GM21825 (cell line): ENCODE measurements around the gene TSPAN3.

ENCODE experiments used
- ATAC-seq: cut with Tn5 transposase; IDR thresholded peaks from one replicate; pipeline ENCODE4 v1.9.1; 2021; ENCODE audit warnings: mild to moderate bottlenecking, moderate library complexity; ENCODE audit not compliant: unreplicated experiment

Gene TSPAN3

DNA sequence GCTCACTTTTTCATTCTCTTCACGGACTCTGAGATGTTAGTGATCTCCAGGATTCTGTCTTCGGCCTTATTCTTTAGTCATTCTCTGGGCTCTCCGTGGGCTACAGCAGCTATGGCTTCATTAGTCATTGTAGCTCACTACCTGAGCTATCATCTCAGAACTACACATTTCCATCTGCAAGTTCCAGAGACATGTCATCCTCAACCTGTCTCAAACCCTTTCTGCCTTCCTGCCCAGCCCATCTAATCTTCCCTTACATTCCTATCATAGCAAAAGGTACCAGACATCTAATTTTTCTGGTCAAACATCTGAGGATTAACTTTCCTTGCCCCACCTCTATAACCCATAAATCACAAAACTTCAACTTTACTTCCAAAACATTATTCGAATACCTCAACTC lies 13.2 kb downstream of the TSPAN3 start:
- ATAC-seq, result no peak

DNA sequence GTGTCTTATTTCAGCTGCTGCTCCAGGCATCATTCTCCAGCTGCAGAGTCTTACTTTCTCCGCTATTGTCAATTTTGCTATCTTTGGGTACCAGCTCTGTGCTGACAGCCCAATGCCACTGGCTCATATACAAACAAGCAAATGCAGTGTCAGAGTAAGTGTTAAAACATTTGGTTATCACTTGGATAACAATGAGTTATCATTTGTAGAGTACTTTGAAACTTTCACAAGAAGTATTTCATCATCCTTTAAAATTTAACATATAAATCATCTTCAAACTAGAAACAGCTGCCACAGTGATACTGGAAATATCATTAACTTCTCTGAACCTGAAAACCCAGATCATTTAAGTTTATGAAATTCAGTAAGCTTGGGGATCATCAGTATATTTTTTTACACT lies 13.8 kb downstream of the TSPAN3 start:
- ATAC-seq, result no peak

- ATAC-seq, result no peak
Observed at GRCh38 chr15:77053709-77054108, 17.2 kb downstream of the TSPAN3 start.

GRCh38 chr15:77052556-77052955 lies 18.4 kb downstream of the TSPAN3 start:
- no peak for ATAC-seq

DNA sequence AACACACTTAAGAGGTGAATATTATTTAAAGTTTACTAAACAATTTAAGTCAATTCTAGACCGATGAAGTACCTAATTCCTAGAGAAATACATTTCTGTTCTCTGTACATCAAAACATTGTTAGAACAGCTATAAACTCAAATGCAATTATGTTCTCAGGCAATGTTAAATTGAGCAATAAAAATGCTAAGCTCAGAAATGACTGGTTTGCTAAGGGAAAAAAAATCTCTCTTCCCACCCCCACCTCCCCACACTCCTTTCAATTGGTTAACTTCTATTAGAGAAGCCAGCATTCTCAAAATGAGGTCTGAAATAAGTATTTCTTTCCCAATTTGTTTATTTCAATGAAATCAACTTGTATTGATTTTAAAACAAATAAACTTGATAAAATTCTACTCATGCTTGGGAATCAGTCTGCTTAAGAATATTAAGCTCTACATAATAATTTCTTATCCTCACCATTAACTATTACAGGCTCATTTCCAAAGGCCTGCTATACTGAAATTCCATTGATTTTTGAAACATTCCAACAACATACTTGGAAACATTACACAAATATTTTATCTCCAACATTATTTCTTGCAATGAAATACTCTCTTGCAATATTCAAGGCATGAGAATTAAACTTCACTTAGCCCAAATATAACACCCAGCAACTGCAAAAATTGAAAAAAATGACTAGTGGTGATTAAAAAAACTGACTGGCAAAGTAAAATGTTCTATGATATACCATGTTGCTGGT lies 22.6 kb downstream of the TSPAN3 start:
- no peak for ATAC-seq

DNA sequence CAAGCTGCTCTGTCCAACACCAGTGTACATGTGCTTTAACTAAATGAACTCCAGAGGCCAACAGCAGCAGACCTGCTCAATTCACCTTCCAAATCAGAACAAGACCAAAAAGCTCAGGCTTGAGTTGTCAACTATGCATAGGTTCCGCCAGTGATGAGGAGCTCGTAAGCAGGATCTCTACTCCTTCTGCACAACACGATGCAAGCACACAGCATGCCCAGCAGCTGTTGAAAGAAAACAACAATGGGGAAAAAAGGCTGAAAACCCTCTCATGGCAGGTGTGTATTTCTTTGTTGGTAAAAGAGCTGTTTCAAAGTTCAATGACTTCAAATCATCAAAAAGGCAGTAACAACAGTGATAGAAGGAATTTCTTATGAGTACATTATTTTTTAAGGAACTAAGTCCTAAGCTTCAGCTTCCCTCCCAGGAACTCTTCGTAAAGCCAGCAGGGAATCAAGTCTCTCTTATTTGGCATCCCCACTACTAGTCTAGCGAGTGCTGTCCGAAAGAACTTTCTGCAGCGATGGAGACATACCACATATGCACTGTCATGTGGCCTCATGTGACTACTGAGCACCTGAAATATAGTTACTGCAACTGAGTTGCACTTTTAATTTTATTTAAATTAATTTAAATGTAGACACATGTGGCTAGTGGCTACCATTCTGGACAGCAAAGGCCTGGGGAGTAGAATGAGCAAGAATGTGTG lies 24.1 kb downstream of the TSPAN3 start:
- no peak for ATAC-seq

DNA sequence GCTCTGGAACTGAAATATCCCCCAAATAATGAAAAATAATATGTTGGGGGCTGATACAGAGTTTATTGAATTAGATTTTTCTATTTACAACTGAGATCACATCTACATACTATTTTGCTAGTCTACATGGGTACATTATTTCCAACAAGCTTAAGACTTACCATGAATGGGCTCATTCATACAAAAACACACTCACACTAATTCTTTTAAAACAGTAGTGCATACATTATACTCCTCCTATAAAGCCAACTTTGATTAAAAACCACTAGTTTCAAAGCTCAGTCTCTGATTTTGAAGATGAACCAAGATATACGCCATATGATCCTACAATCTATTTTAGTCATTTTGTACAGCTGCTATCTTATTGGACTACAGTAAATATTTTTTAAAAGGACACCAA lies 24.9 kb downstream of the TSPAN3 start:
- ATAC-seq, result no peak

DNA sequence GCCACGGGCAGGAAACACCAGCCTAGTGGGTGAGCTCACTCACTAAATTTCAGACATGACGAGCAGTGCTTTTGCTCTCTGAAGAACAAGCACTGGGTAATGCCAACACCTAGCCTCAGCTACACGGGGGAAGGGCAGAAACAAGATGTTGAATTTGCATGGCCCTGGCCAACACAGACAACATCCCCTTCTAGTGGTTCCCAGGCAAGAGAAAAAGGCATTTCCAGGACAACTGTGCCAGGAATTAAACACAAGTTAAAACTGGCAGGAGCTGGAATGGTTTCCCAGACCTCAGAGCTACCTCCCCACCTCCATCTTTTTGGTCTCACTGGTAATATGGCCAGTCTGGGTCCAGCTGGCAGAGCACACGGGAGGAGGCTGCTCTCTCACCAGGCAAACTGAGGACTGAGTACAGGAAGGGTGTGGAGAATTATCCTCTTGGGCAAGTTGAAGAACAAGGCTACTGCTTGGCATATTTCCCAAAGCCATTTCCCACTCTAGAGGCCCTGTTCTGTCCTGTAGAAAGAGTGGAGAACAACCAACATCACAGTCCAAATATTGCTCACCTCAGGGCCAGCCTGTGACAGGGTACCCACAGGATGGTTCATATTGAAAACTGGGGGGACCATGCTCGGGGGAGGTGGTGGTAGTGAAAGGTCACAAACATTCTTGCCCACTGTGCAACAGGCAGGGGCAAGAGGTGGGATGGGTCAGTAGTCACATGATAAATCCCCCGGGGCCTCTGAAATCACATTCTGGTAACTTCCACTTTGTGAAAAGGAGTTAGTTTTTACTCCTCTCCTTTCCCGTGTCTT lies 26.5 kb downstream of the TSPAN3 start:
- ATAC-seq, result no peak

GRCh38 chr15:77042955-77043920 lies 27.7 kb downstream of the TSPAN3 start:
- ATAC-seq, result no peak

GRCh38 chr15:77042245-77042919 lies 28.5 kb downstream of the TSPAN3 start:
- ATAC-seq, result no peak

DNA sequence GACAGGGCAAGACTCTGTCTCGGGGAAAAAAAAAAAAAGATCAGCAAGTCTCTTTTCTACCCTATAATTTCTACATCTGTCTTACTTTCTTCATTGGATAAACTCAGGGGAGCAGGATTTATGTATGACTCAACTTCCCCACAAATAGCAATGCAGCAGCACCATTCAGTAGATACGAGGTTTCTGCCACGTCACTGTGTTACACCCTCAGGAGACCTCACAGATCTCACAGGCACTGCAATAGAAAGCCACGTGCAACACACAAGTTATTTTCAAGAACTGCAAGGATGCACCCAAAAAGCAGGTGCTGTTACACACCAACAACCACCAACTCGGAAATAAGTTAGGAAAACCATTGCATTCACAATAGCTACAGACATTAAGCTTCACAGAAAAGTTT lies 30.2 kb downstream of the TSPAN3 start:
- no peak for ATAC-seq

DNA sequence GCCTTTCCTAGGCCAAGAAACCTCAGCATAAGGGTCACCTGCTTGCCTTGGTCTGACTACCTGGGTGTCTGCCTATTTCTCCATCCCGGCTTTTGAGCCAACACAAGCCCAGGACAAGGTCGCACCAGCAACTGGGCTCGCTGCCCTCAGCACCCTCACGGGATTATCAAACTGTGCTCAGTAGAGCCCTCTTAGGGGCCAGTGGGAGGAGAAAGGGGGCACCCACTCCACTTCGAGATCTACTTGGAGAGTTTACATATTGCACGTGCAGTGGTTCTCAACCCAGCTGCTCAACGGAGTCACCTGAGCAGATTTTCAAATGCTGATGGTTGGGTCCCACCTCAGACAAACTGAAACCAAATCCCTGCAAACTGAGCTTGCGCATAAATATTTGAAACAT lies 31.1 kb downstream of the TSPAN3 start:
- ATAC-seq, result no peak

DNA sequence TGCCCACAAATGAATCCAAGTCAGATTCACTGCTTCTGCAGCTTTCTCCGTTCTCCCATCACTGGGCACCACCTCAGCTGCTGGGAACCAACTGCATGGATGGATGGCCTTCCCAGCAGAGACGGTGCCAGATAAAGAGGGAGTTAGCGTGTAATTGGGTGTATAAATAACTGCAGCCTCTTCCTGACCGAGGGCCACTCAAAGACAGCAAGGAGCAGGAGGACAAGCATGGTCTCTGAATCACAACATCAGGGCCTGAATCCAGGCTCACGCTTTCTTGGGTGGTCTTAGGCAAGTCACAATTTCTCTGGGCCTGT lies 31.7 kb downstream of the TSPAN3 start:
- ATAC-seq, result no peak

DNA sequence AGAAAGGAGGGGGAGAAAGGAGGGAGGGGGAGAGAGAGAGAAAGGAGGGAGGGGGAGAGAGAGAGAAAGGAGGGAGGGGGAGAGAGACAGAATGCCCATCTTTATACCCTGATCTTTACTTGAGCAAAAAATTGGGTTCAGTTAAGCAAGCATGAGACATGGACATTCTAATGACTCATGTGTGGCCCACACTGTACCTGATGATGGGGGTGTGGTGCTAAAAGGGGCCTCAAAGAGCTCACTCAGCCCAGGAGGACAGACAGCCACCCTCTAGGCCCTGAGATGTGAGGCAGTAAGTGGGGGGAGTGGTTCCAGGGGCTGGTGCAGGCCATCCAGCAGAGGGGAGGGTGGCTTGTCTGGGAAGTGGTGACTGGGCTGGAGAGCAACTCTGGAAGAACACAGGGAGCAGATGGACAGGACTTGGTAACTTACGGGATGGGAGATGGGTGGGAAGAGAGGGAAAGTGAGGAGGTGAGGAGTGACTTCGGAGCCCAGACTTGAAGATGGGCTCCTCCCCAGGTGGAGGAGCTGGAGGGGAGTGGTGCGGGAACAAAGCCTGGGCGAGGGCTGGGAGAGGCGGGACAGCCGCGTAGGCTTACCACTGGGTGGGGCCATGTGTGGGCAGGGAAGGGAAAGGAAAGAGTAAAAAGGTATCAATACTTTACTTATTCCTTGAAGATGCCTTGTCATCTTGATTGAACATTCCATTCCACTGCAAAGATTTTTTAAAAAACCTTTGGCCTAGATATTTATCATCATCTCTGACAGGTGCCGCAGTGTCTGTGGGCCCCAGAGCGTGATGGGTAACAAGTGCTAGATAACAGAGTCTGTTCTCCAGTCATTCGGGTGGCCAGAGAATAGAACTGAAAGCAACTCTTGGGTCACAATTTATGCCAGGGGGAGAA lies 32.3 kb downstream of the TSPAN3 start:
- no peak for ATAC-seq

- no peak for ATAC-seq
Observed at GRCh38 chr15:77037388-77038209, 33.3 kb downstream of the TSPAN3 start.

GRCh38 chr15:77036537-77037387 lies 34.1 kb downstream of the TSPAN3 start:
- no peak for ATAC-seq

- no peak for ATAC-seq
Observed at GRCh38 chr15:77035999-77036471, 34.9 kb downstream of the TSPAN3 start.
